MM.1S (cell line): Measurements from ENCODE around the gene POLR2E.

ENCODE experiments used
- DNase-seq: peaks from one replicate; pipeline ENCODE4 v3.0.0-alpha.2; 2015
- H2AFZ ChIP-seq: fragments of 300-600 bp; sonication (generic); 2 replicates; pipeline ENCODE4 v1.6.0; 2016; ENCODE audit warnings: antibody characterized with exemption, low read length
- H3F3A ChIP-seq: fragments of 300-600 bp; sonication (generic); 2 replicates; pipeline ENCODE4 v1.6.1; 2016; ENCODE audit warnings: mild to moderate bottlenecking, antibody characterized with exemption, low read length, moderate library complexity, mixed read lengths; ENCODE audit not compliant: insufficient read depth
- H3K27ac ChIP-seq: fragments of 300-600 bp; sonication (generic); 2 replicates; pipeline ENCODE4 v1.5.1; 2016; ENCODE audit warnings: mild to moderate bottlenecking, low read length
- H3K27me3 ChIP-seq: fragments of 300-600 bp; sonication (generic); replicated peaks from 2 replicates; pipeline ENCODE4 v1.6.0; 2016; ENCODE audit warnings: low read length; ENCODE audit not compliant: insufficient read depth
- H3K36me3 ChIP-seq: fragments of 300-600 bp; sonication (generic); replicated peaks from 2 replicates; pipeline ENCODE4 v1.6.1; 2016; ENCODE audit warnings: mild to moderate bottlenecking, low read length, mixed read lengths; ENCODE audit not compliant: insufficient read depth
- H3K4me1 ChIP-seq: fragments of 300-600 bp; sonication (generic); 2 replicates; pipeline ENCODE4 v1.6.1; 2016; ENCODE audit warnings: low read length, mixed read lengths
- H3K4me2 ChIP-seq: fragments of 300-600 bp; sonication (generic); 2 replicates; pipeline ENCODE4 v1.6.0; 2016; ENCODE audit warnings: low read depth, low read length
- H3K4me3 ChIP-seq: fragments of 300-600 bp; sonication (generic); 2 replicates; pipeline ENCODE4 v1.5.1; 2016; ENCODE audit warnings: low read length, mixed read lengths
- H3K79me2 ChIP-seq: fragments of 300-600 bp; sonication (generic); 2 replicates; pipeline ENCODE4 v1.6.1; 2016; ENCODE audit warnings: mixed run types, low read length, mixed read lengths
- H3K9ac ChIP-seq: fragments of 300-600 bp; sonication (generic); 2 replicates; pipeline ENCODE4 v1.6.1; 2016; ENCODE audit warnings: low read length, mixed read lengths
- H3K9me2 ChIP-seq: fragments of 300-600 bp; sonication (generic); replicated peaks from 2 replicates; pipeline ENCODE4 v1.6.1; 2016; ENCODE audit warnings: mild to moderate bottlenecking, low read length, mixed read lengths; ENCODE audit not compliant: insufficient read depth
- H3K9me3 ChIP-seq: fragments of 300-600 bp; sonication (generic); replicated peaks from 2 replicates; pipeline ENCODE4 v1.6.1; 2016; ENCODE audit warnings: mild to moderate bottlenecking, low read length, mixed read lengths; ENCODE audit not compliant: insufficient read depth
- H4K20me1 ChIP-seq: fragments of 300-600 bp; sonication (generic); 2 replicates; pipeline ENCODE4 v1.6.1; 2016; ENCODE audit warnings: mild to moderate bottlenecking, low read length, moderate library complexity, mixed read lengths; ENCODE audit not compliant: insufficient read depth
- EZH2 ChIP-seq: fragments of 300-600 bp; sonication (generic); optimal IDR thresholded peaks from 2 replicates; pipeline ENCODE3; 2017; ENCODE audit warnings: low read depth, mild to moderate bottlenecking, antibody characterized with exemption, low read length, mixed read lengths
- EZH2phosphoT487 ChIP-seq: fragments of 300-600 bp; sonication (generic); IDR thresholded peaks from 2 replicates; pipeline ENCODE4 v1.6.1; 2018; ENCODE audit warnings: antibody characterized with exemption, low read length
- TF ChIP-seq, protein P1 (sequence below): fragments of 300-600 bp; sonication (generic); IDR thresholded peaks from 2 replicates; pipeline ENCODE4 v1.5.1; 2016; ENCODE audit warnings: antibody characterized with exemption, low read length, mixed read lengths

The POLR2E gene

DNA sequence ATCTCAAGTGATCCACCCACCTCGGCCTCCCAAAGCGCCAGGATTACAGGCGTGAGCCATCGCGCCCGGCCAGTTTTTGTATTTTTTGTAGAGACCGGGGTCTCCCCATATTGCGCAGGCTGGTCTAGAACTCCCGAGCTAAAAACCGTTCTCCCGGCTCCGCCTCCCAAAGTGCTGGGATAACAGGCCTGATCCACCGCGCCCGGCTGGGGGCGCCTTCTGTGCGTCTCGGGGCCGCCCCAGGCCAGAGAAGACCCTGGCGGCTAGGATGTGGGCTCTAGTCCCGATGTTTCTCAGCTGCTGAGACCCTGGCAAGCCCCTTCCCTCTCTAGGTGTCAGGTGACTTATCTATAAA is 24.6 kb downstream of the POLR2E start:
- Histone ChIP-seq H3K36me3 (peaks cover 6% of the 10 kb centered on the region; the same call in 1 of the 2 replicates), H3K9ac (no peak overlapping the region), H3F3A (peaks cover 58% of the 10 kb centered on the region), H2AFZ (no peak overlapping the region), H3K27me3 (no peaks in the 10 kb centered on the region), H3K79me2 (peaks cover 84% of the 10 kb centered on the region), H3K4me3 (no peak overlapping the region), H4K20me1 (0 out of 2 replicates have a peak, but pooled peaks cover 5% of the 10 kb centered on the region), H3K27ac (no peak overlapping the region), H3K9me2 (no peaks in the 10 kb centered on the region), H3K9me3 (no peaks in the 10 kb centered on the region), H3K4me1 (peaks cover 12% of the 10 kb centered on the region), H3K4me2 (no peak overlapping the region)
- DNase-seq = no peak
- TF ChIP-seq EZH2 (no peak), EZH2phosphoT487 (no peak)
- TF ChIP-seq, protein P1, sequence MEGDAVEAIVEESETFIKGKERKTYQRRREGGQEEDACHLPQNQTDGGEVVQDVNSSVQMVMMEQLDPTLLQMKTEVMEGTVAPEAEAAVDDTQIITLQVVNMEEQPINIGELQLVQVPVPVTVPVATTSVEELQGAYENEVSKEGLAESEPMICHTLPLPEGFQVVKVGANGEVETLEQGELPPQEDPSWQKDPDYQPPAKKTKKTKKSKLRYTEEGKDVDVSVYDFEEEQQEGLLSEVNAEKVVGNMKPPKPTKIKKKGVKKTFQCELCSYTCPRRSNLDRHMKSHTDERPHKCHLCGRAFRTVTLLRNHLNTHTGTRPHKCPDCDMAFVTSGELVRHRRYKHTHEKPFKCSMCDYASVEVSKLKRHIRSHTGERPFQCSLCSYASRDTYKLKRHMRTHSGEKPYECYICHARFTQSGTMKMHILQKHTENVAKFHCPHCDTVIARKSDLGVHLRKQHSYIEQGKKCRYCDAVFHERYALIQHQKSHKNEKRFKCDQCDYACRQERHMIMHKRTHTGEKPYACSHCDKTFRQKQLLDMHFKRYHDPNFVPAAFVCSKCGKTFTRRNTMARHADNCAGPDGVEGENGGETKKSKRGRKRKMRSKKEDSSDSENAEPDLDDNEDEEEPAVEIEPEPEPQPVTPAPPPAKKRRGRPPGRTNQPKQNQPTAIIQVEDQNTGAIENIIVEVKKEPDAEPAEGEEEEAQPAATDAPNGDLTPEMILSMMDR = no peak

DNA sequence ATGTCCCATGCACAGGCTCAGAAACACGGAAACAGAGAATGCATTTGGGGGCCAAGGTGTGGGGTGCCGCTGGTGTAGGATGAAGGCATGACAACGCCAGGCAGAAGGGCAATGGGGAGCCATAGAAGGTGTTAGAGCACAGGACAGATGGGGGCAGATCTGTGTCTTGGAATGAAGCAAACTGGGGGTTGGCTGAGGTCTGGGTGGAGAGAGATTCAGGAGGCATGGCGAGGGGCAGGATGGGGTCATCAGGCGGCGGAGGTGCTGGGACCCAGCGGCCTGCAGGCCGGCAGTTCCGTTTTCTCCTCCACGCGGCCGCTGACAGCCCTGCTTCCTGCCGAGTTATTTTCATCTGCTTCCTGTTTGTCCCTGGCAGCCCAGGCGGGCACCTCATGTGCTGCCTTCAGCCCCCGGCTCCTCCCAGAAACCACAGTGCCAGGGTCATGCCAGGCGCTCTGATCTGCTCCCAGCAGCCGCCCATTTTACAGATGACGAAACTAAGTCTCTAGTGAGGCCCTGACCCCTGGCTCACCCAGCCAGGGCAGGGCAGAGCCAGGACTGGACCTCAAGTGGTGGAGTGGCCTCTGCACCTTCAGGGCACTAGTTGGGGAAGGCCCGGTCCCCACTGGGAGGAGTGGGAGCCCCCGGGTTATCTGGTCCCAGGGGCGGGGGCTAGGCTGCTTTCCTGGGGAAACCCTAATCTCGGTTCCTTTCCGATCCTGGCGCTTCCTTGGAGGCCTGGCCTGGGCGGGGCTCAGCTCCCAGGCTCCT is 26.0 kb downstream of the POLR2E start:
- Histone ChIP-seq H3K27me3 (no peaks in the 10 kb centered on the region), H3K4me2 (peak overlapping the region; percentile 99), H3K79me2 (peaks cover 74% of the 10 kb centered on the region), H3K9ac (peak overlapping the region; percentile 83), H3K9me3 (no peaks in the 10 kb centered on the region), H3K4me3 (peak overlapping the region; percentile 98), H3K36me3 (peaks cover 6% of the 10 kb centered on the region; the same call in 1 of the 2 replicates), H4K20me1 (0 out of 2 replicates have a peak, but pooled peaks cover 5% of the 10 kb centered on the region), H2AFZ (no peak overlapping the region), H3K27ac (peak overlapping the region; percentile 80), H3K9me2 (no peaks in the 10 kb centered on the region), H3F3A (peaks cover 62% of the 10 kb centered on the region), H3K4me1 (peaks cover 22% of the 10 kb centered on the region)
- peak; percentile 94 for DNase-seq
- TF ChIP-seq, protein P1 = peak; percentile 15; the same call in 1 of the 2 replicates
- TF ChIP-seq EZH2 = no peak

DNA sequence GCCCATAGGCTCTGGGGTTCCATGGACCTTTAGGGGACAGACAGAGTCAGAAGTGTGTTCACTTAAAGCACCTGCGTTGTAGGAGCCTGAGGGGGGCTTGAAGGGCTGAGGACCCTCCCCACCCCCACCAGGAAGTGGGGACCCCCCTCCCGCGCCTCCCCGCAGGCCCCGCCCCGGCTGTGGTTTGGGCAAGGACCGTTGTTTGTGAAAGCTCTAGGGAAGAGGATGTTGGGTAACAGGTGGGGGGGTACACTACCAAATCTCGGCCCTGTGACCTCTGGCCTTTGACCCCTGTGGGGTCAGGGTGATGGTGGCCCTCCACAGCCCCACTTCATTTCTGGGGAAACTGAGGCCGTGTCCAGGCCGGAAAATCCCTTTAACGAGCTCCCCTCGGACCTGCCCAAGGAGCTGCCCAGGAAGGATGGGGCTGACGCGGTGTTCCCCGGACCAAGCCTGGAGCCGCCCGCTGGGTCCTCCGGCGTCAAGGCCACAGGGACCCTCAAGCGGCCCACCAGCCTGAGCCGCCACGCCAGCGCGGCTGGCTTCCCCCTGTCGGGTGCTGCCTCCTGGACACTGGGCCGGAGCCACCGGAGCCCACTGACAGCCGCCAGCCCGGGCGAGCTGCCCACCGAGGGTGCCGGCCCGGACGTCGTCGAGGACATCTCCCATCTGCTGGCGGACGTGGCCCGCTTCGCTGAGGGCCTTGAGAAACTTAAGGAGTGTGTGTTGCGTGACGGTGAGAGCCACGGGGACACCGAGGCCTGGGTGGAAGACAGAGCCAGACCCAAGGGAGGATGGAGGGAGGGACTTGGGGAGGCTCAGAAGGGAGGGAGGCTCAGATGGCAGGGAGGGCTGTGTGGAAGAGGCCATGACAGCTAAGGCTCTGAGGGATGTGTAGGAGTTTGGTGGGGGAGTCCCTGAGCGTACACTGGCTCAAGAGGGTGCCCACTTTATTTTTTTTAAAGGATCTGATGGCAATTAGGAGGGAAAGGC is 26.9 kb downstream of the POLR2E start:
- Histone ChIP-seq H3K4me1 (peaks cover 22% of the 10 kb centered on the region), H3K9me2 (no peaks in the 10 kb centered on the region), H3K27me3 (no peaks in the 10 kb centered on the region), H3K9me3 (no peaks in the 10 kb centered on the region), H3K4me2 (peak overlapping the region; percentile 99), H3K4me3 (peak overlapping the region; percentile 98), H3K79me2 (peaks cover 65% of the 10 kb centered on the region), H2AFZ (peak overlapping the region; percentile 17; the same call in 1 of the 2 replicates), H3K36me3 (0 out of 2 replicates have a peak, but pooled peaks cover 6% of the 10 kb centered on the region), H4K20me1 (0 out of 2 replicates have a peak, but pooled peaks cover 5% of the 10 kb centered on the region), H3K9ac (peak overlapping the region; percentile 83), H3F3A (peaks cover 69% of the 10 kb centered on the region), H3K27ac (peak overlapping the region; percentile 80)
- no peak for TF ChIP-seq EZH2
- TF ChIP-seq, protein P1 = no peak
- TF ChIP-seq EZH2phosphoT487 = no peak
- DNase-seq = peak; percentile 64
